ENCODE measurements around the gene TMEM37.

DNA sequence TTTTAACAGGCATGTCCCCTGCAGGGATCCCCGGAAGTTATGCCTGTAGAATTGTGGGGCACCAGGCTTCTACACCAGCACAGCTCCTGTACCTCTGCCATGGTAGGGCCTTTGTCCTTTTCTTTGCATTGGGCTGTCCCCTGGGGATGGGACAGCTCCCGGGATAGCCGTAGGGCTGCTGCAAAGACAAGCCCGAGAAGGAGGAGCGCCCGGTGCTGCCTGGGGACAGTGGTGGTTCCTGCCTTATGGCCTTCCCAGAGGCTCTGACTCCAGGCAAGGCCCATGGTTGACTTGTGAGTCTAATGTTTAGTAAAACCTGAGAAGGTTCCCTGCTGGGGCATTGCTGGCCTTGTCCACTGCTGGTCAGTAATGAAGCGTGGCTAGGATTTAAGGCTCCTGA is 30.9 kb downstream of the TMEM37 start:
- TF ChIP-seq, protein P1, sequence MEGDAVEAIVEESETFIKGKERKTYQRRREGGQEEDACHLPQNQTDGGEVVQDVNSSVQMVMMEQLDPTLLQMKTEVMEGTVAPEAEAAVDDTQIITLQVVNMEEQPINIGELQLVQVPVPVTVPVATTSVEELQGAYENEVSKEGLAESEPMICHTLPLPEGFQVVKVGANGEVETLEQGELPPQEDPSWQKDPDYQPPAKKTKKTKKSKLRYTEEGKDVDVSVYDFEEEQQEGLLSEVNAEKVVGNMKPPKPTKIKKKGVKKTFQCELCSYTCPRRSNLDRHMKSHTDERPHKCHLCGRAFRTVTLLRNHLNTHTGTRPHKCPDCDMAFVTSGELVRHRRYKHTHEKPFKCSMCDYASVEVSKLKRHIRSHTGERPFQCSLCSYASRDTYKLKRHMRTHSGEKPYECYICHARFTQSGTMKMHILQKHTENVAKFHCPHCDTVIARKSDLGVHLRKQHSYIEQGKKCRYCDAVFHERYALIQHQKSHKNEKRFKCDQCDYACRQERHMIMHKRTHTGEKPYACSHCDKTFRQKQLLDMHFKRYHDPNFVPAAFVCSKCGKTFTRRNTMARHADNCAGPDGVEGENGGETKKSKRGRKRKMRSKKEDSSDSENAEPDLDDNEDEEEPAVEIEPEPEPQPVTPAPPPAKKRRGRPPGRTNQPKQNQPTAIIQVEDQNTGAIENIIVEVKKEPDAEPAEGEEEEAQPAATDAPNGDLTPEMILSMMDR (IDR thresholded peaks at IDR 0.05; ENCODE audit: borderline replicate concordance, extremely low read depth, low read length, poor library complexity, severe bottlenecking), result no peak
- TF ChIP-seq EZH2 (IDR thresholded peaks at IDR 0.05; ENCODE audit: borderline replicate concordance, low read depth, low read length, severe bottlenecking), result no peak

Data from DND-41 (cell line).